Measurements from ENCODE around the gene RALGAPA1. TPM values are rescaled to one million over a fixed set of nuclear protein-coding genes. Genes with fewer than 3 reads are reported as not detected.

The RALGAPA1 gene
- 5.7 TPM for polyA plus RNA-seq (2012; ENCODE audit: insufficient read length, low read depth)

DNA sequence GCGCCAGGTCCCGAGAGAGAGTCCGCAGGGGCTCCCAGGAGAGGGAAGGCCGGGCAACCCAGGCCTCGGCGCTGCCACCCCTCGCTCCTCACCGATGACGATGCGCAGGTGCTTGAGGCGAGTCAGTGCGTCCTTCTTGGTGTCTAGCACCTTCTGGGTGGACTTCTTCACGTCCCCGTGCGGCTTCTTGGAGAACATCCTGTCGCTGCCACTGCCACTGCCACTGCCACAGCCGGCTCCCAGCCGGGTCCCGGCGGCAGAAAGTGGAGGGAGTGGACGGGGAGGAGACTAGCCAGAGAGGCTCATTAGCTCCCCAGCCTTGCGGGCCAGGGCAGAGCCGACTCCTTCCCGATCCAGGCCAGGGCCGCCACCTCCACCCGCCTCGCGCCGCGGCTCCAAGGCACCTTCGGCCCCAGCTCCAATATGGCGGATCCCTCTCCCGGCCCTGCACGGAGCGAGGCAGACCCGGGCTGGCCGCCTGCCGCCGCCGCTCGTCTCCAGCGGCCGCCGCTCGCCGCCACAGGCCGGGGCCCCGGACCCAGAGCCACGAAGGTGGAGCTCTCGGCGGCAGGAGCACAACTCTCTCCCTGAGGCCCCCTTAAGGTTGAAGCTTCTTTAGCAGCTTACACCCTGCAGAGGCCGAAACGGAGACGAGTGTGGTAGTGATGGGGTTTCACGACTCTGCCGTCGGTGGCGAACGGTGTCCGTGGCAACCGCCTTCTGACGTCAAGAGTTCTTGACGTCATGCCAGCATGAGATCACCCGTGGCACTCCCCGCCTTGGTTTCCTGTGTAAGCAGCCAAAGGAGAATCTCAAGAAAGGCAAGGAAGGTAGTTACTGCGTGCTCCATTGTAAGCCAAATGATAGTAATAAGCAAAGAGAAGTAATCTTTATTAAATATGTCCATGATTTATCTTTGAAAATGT lies at the start of gene RALGAPA1:
Gene RALGAPA1, minus strand, starts transcription at position 658 of the 926 bp plus-strand sequence. Its CDS starts 460 bp downstream, at position 198.
- 0 out of 2 replicates have a peak, but pooled peaks have one; percentile 42 for TF ChIP-seq POLR2AphosphoS5 (IDR thresholded peaks at IDR 0.05; ENCODE audit: low read depth, low read length)

DNA sequence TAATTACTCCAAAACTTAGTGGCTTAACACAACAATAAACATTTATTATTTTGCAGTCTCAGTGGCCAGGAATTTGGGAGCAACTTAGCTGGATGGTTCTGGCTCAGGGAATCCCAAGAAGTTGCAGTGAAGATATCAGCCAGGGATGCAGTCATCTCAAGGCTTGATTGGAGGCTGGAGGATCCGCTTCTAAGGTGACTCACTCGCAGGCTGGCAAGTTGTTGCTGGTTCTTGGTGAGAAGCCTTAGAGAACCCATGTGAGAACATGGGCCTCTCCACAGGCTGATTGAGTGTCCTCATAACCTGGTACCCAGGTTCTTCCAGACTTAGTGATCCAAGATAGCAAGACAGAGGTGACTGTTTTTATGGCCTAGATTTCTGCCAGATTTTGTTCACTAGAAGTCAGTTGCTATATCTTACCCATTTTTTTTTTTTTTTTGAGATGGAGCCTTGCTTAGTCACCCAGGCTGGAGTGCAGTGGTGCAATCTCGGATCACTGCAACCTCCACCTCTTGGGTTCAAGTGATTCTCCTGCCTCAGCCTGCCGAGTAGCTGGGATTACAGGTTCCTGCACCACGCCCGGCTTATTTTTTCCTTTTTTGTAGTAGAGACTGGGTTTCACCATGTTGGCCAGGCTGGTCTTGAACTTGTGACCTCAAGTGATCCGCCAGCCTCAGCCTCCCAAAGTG lies 49.6 kb upstream of the RALGAPA1 start:
- TF ChIP-seq POLR2AphosphoS5 (IDR thresholded peaks at IDR 0.05; ENCODE audit: low read depth, low read length) (no peak), TAF1 (IDR thresholded peaks at IDR 0.05; ENCODE audit: borderline replicate concordance, insufficient read depth, low read length) (no peak), FOXP2 (optimal IDR thresholded peaks at IDR 0.05; ENCODE audit: borderline replicate concordance, extremely low read depth, extremely low read length, insufficient read depth) (no peak), SIN3A (IDR thresholded peaks at IDR 0.05; ENCODE audit: borderline replicate concordance, insufficient read depth, low read length) (no peak)
- TF ChIP-seq, protein P1, sequence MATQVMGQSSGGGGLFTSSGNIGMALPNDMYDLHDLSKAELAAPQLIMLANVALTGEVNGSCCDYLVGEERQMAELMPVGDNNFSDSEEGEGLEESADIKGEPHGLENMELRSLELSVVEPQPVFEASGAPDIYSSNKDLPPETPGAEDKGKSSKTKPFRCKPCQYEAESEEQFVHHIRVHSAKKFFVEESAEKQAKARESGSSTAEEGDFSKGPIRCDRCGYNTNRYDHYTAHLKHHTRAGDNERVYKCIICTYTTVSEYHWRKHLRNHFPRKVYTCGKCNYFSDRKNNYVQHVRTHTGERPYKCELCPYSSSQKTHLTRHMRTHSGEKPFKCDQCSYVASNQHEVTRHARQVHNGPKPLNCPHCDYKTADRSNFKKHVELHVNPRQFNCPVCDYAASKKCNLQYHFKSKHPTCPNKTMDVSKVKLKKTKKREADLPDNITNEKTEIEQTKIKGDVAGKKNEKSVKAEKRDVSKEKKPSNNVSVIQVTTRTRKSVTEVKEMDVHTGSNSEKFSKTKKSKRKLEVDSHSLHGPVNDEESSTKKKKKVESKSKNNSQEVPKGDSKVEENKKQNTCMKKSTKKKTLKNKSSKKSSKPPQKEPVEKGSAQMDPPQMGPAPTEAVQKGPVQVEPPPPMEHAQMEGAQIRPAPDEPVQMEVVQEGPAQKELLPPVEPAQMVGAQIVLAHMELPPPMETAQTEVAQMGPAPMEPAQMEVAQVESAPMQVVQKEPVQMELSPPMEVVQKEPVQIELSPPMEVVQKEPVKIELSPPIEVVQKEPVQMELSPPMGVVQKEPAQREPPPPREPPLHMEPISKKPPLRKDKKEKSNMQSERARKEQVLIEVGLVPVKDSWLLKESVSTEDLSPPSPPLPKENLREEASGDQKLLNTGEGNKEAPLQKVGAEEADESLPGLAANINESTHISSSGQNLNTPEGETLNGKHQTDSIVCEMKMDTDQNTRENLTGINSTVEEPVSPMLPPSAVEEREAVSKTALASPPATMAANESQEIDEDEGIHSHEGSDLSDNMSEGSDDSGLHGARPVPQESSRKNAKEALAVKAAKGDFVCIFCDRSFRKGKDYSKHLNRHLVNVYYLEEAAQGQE (IDR thresholded peaks at IDR 0.05; ENCODE audit: insufficient read depth in 1 of 2, low read depth in 2 of 2, low read length in 2 of 2) = no peak

DNA sequence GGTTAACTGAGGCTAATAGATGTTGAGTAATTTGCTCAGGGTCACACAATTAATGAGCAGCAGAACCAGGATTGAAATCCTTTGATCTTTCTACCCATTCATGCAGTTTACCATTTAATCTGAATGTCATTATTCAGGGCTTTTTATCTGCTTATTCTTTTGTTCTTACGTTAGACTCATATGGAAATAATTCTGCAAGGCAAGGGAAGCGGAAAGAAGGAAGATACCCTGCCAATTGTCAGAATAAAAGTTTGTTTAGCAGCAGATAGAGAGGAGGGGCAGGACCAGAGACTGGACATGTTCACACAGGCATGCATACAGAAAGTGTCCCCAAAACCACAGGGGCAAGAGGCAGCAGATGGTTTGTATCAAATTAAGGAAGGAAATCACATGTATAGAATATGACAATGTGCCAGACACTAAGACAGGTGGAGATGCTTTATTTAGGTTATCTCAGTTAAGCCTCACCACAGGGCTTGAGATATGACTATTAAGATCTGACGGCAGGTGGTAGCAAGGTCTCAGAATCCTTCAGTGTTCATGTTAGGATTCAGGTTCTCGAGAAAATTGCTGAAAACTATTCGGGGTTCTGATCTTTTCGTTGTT lies 46.9 kb upstream of the RALGAPA1 start:
- TF ChIP-seq FOXP2 (optimal IDR thresholded peaks at IDR 0.05; ENCODE audit: borderline replicate concordance, extremely low read depth, extremely low read length, insufficient read depth) = no peak
- TF ChIP-seq TAF1 (IDR thresholded peaks at IDR 0.05; ENCODE audit: borderline replicate concordance, insufficient read depth, low read length) = no peak
- no peak for TF ChIP-seq SIN3A (IDR thresholded peaks at IDR 0.05; ENCODE audit: borderline replicate concordance, insufficient read depth, low read length)
- no peak for TF ChIP-seq POLR2AphosphoS5 (IDR thresholded peaks at IDR 0.05; ENCODE audit: low read depth, low read length)
- TF ChIP-seq, protein P1 (IDR thresholded peaks at IDR 0.05; ENCODE audit: insufficient read depth in 1 of 2, low read depth in 2 of 2, low read length in 2 of 2) = no peak

DNA sequence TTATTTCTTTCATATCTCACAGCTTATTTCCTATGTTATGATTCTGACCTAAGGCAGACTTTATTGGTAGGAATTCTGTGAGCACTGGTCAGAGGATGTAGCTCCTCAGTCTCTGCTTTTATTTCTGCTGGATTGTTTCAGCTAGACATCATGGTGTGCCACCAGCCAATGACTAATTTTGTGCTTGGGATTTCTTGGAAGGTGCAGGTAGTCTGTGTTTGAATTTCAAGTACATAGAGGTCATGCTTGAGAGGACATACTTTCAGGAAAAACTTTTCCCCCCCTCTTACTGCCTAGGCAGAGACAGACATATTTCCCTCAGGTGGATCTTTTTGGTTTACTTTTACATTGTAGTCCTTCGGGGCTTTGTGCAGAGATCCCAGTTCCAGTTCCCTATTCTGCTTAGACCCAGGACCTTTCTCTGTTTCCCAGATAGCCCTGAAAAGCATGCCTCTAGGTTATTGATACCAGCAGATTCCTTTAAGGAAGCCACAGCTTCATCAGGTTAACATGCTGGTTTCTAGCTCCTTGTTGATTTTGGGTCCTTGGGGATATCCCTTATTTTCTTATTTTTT lies 45.7 kb upstream of the RALGAPA1 start:
- TF ChIP-seq, protein P1 (IDR thresholded peaks at IDR 0.05; ENCODE audit: insufficient read depth in 1 of 2, low read depth in 2 of 2, low read length in 2 of 2) = no peak
- TF ChIP-seq SIN3A (IDR thresholded peaks at IDR 0.05; ENCODE audit: borderline replicate concordance, insufficient read depth, low read length) (no peak), POLR2AphosphoS5 (IDR thresholded peaks at IDR 0.05; ENCODE audit: low read depth, low read length) (no peak), TAF1 (IDR thresholded peaks at IDR 0.05; ENCODE audit: borderline replicate concordance, insufficient read depth, low read length) (no peak), FOXP2 (optimal IDR thresholded peaks at IDR 0.05; ENCODE audit: borderline replicate concordance, extremely low read depth, extremely low read length, insufficient read depth) (no peak)

DNA sequence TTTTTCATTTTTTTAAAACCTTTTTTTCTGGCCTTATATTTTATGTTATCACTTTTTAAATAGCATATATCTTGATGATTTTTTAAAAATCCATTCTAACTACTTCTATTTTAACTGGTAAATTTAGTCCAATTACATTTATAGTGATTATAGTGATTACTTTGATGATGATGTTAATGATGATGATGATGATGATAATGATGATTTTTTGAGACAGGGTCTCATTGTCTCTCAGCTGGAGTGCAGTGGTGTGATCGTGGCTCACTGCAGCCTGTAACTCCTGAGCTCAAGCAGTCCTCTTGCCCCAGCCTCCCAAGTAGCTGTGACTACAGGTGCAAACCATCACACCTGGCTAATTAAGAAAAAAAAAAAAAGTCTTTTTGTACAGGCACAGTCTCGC lies 44.1 kb upstream of the RALGAPA1 start:
- TF ChIP-seq FOXP2 (optimal IDR thresholded peaks at IDR 0.05; ENCODE audit: borderline replicate concordance, extremely low read depth, extremely low read length, insufficient read depth) = no peak
- no peak for TF ChIP-seq TAF1 (IDR thresholded peaks at IDR 0.05; ENCODE audit: borderline replicate concordance, insufficient read depth, low read length)
- no peak for TF ChIP-seq POLR2AphosphoS5 (IDR thresholded peaks at IDR 0.05; ENCODE audit: low read depth, low read length)
- TF ChIP-seq, protein P1 (IDR thresholded peaks at IDR 0.05; ENCODE audit: insufficient read depth in 1 of 2, low read depth in 2 of 2, low read length in 2 of 2) = no peak
- TF ChIP-seq SIN3A (IDR thresholded peaks at IDR 0.05; ENCODE audit: borderline replicate concordance, insufficient read depth, low read length) = no peak

All from PFSK-1 (cell line).